IPS-NIHi7 (cell line): ENCODE data around the gene DEPP1.
"Not testable (repeated sequence)": the region's sequence is repeated elsewhere in the genome, so short reads cannot be mapped to it uniquely, and the experiment has no call there.

ENCODE experiments used
- DNase-seq: peaks from one replicate; pipeline ENCODE4 v3.0.0; 2012; ENCODE audit warnings: mixed read lengths; ENCODE audit errors: extremely low spot score

The DEPP1 gene, protein sequence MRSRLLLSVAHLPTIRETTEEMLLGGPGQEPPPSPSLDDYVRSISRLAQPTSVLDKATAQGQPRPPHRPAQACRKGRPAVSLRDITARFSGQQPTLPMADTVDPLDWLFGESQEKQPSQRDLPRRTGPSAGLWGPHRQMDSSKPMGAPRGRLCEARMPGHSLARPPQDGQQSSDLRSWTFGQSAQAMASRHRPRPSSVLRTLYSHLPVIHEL

GRCh38 chr10:44978570-44979280, at the start of gene DEPP1:
Gene DEPP1 (minus strand): TSS chr10:44978809. CDS start chr10:44978030, 779 bp downstream.
- peak; percentile 83 for DNase-seq

GRCh38 chr10:45023426-45023825, 44.8 kb upstream of the DEPP1 start:
- DNase-seq, result no peak

DNA sequence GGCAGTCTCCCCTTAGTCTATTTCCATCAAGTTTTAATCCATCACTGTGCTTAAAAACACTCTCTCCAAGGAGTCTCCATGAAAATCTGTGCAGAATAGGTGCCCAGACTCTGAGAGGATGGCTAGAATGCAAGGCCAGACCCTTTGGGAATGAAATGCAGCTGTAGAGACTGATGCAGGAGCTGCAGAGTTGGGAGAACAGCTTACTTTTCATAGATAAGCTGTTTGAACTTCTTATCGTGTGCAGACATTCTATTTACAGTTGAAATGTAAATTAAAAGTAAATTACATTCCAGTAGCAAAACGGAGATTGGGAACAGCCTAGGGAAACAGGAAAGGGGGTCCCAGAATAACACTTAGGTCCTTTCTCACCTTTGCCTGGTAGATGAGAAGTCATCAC, 37.0 kb upstream of the DEPP1 start:
- DNase-seq, result no peak

DNA sequence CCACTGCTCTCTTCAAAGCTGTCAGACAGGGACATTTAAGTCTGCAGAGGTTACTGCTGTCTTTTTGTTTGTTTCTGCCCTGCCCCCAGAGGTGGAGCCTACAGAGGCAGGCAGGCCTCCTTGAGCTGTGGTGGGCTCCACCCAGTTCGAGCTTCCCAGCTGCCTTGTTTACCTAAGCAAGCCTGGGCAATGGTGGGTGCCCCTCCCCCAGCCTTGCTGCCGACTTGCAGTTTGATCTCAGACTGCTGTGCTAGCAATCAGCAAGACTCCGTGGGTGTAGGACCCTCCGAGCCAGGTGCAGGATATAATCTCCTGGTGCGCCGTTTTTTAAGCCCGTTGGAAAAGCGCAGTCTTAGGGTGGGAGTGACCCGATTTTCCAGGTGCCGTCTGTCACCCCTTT, 35.9 kb upstream of the DEPP1 start:
- not testable (repeated sequence) for DNase-seq

GRCh38 chr10:45008524-45009161, 30.0 kb upstream of the DEPP1 start:
- DNase-seq, result peak; percentile 76

- DNase-seq, result no peak
These were observed 27.8 kb upstream of the DEPP1 start for GRCh38 chr10:45006276-45007030.

GRCh38 chr10:45005284-45005683, 26.7 kb upstream of the DEPP1 start:
- no peak for DNase-seq

GRCh38 chr10:45004661-45005060, 26.1 kb upstream of the DEPP1 start:
- DNase-seq, result no peak

DNA sequence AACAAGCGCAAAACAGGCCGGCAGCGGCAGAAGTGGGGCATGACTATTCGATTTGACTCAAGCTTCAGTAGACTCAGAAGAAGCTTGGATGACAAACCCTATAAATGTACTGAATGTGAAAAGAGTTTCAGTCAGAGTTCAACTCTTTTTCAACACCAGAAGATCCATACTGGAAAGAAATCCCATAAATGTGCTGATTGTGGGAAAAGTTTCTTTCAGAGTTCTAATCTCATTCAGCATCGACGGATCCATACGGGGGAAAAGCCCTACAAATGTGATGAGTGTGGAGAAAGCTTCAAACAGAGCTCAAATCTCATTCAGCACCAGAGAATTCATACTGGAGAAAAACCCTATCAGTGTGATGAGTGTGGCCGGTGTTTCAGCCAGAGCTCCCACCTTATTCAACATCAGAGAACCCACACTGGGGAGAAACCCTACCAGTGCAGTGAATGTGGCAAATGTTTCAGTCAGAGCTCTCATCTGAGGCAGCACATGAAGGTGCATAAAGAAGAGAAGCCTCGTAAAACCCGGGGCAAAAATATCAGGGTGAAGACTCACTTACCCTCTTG, 24.9 kb upstream of the DEPP1 start:
- no peak for DNase-seq

GRCh38 chr10:45001381-45002148, 23.0 kb upstream of the DEPP1 start:
- peak; percentile 20 for DNase-seq

DNA sequence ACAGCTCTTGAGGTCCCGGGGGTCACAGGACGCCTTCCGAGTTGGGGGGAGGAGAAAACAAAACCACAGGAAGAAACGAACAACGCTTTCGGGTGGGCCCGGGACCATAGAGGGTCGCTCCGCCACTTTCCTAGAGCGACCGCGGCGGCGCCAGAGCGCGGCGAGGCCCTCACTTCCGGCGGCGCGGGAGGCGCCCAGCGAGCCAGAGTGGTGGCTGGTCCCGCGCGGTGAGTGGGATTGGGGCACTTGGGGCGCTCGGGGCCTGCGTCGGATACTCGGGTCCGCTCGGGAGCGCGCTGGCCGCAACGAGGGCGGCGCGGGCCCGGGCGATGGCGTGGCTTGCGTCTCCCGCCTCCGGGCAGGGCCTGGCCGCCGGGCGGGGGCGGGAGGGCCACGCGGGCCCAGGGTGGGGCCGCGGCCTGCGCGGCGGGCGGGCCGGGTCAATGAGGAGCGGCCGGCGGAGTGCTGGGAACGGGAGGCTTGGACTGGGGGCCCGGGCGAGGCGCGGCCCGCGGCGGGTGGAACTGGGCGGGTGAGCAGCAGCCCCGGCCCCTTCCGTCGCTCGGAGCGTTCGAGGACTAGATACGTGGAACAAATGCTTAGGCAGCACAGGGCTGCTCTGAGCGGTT, 22.3 kb upstream of the DEPP1 start, which contains the start of gene ZNF22:
ZNF22 (plus strand) TSS at position 172 of the 629 bp plus-strand sequence. CDS start 2,446 bp downstream, outside the sequence.
- peak; percentile 79 for DNase-seq

- DNase-seq, result no peak
These were observed 21.6 kb upstream of the DEPP1 start for GRCh38 chr10:45000138-45000751.

GRCh38 chr10:44998146-44998631, 19.6 kb upstream of the DEPP1 start:
- no peak for DNase-seq

- DNase-seq, result no peak
These were observed 18.6 kb upstream of the DEPP1 start for GRCh38 chr10:44997105-44997748.

GRCh38 chr10:44995914-44996669, 17.5 kb upstream of the DEPP1 start:
- no peak for DNase-seq

DNA sequence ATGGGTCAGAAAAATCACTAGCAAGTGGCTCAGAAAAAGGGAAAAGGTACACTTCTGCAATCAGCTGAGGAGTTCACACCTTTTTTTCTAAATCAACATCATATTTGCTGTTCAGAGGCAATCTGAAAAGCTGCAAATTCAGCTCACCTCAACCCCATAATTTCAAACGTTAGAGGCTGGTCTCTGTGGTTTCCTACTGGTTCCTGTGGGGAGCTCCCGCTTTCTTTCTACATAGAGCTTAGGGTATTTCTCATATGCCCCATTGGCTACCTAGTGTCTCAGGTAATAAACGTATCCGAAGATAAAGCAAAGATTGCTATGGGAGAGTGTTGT, 16.9 kb upstream of the DEPP1 start:
- DNase-seq, result no peak

- DNase-seq, result no peak
These were observed 16.3 kb upstream of the DEPP1 start for GRCh38 chr10:44994752-44995530.
